ENCODE measurements around the gene ARRDC5. TPM values are rescaled to one million over a fixed set of nuclear protein-coding genes. Genes with fewer than 3 reads are reported as not detected.

Gene ARRDC5
- total RNA-seq, 1 donor from 2014 or later = not detected

DNA sequence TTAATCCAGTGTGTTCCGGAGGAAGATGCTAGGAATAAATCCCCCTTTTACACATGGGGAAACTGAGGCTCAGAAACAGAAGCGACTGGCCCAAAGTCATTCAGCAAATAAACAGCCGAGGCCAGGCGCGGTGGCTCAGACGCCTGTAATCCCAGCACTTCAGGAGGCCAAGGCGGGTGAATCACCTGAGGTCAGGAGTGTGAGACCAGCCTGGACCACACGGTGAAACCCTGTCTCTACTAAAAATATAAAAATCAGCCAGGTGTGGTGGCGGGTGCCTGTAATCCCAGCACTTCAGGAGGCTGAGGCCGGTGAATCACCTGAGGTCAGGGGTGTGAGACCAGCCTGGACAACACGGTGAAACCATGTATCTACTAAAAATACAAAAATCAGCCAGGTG, 23.7 kb downstream of the ARRDC5 start:
- H3K36me3 ChIP-seq (ENCODE audit: insufficient read depth, low read length) = no peaks in the 10 kb centered on the region
- no peak overlapping the region for H3K4me3 ChIP-seq (ENCODE audit: insufficient read depth, low read depth, low read length)
- H4K20me1 ChIP-seq (ENCODE audit: insufficient read depth, low read length) = no peaks in the 10 kb centered on the region
- TF ChIP-seq, protein P1, sequence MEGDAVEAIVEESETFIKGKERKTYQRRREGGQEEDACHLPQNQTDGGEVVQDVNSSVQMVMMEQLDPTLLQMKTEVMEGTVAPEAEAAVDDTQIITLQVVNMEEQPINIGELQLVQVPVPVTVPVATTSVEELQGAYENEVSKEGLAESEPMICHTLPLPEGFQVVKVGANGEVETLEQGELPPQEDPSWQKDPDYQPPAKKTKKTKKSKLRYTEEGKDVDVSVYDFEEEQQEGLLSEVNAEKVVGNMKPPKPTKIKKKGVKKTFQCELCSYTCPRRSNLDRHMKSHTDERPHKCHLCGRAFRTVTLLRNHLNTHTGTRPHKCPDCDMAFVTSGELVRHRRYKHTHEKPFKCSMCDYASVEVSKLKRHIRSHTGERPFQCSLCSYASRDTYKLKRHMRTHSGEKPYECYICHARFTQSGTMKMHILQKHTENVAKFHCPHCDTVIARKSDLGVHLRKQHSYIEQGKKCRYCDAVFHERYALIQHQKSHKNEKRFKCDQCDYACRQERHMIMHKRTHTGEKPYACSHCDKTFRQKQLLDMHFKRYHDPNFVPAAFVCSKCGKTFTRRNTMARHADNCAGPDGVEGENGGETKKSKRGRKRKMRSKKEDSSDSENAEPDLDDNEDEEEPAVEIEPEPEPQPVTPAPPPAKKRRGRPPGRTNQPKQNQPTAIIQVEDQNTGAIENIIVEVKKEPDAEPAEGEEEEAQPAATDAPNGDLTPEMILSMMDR (IDR thresholded peaks at IDR 0.05; ENCODE audit: insufficient read depth, low read depth, low read length) = no peak
- TF ChIP-seq EZH2 (IDR thresholded peaks at IDR 0.05; ENCODE audit: insufficient read depth, low read length) = no peak
- H3K79me2 ChIP-seq (ENCODE audit: insufficient read depth, low read length) = no peaks in the 10 kb centered on the region
- H3K9me3 ChIP-seq (ENCODE audit: insufficient read depth, low read depth, low read length) = no peaks in the 10 kb centered on the region
- H3K4me1 ChIP-seq (ENCODE audit: insufficient read depth, low read length) = peaks cover 18% of the 10 kb centered on the region
- no peak overlapping the region for H3K4me3 Mint-ChIP-seq (ENCODE audit: unreplicated experiment)
- H3K27ac Mint-ChIP-seq (ENCODE audit: unreplicated experiment) = no peak overlapping the region
- H3K4me1 Mint-ChIP-seq (ENCODE audit: low read depth, unreplicated experiment) = no peaks in the 10 kb centered on the region
- no peak overlapping the region for H3K9ac ChIP-seq (ENCODE audit: low read length)
- no peak for DNase-seq (ENCODE audit: low read depth)
- H3K27me3 ChIP-seq (ENCODE audit: insufficient read depth, low read length) = peaks cover under 1% of the 10 kb centered on the region
- no peak overlapping the region for H3K27ac ChIP-seq (ENCODE audit: low read depth, low read length)
- H2AFZ ChIP-seq (ENCODE audit: low read depth, low read length) = peak overlapping the region; percentile 96
- H3K4me2 ChIP-seq (ENCODE audit: low read length) = peak overlapping the region; percentile 43
- FAIRE-seq = no peak
- no peaks in the 10 kb centered on the region for H3K9me3 Mint-ChIP-seq (ENCODE audit: unreplicated experiment)
- peaks cover under 1% of the 10 kb centered on the region for H3K27me3 Mint-ChIP-seq (ENCODE audit: low read depth, unreplicated experiment)
- H3K36me3 Mint-ChIP-seq (ENCODE audit: low read depth, unreplicated experiment) = peaks cover 2% of the 10 kb centered on the region

DNA sequence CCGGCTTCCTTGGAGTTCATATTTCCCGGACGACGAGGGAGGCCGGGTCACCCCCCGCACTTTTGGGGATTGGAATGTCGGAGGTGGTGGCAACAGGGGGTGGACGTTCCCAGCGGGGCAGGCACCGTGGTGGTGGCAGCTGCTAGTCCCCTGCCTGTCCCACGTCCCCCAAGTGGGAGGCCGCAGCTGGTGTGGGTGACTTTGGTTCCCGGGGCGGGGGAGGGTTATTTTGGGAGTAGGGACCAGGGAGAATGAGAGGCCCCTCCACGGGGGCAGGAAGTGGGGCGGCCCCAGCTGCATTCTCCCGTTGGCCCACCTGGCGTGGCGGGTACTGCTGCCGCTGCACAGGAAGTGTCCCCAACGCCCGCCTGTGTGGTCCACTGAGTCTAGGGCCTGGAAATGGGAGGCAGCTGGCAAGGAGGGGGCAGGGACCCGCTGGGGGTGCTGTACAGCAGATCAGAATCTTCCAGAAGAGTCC, 24.2 kb downstream of the ARRDC5 start:
- peak overlapping the region; percentile 96 for H2AFZ ChIP-seq (ENCODE audit: low read depth, low read length)
- peak overlapping the region; percentile 43 for H3K4me2 ChIP-seq (ENCODE audit: low read length)
- TF ChIP-seq, protein P1 (IDR thresholded peaks at IDR 0.05; ENCODE audit: insufficient read depth, low read depth, low read length) = no peak
- TF ChIP-seq EZH2 (IDR thresholded peaks at IDR 0.05; ENCODE audit: insufficient read depth, low read length) = no peak
- no peaks in the 10 kb centered on the region for H3K36me3 ChIP-seq (ENCODE audit: insufficient read depth, low read length)
- no peak overlapping the region for H3K4me3 Mint-ChIP-seq (ENCODE audit: unreplicated experiment)
- peak overlapping the region; percentile 65 for H3K9ac ChIP-seq (ENCODE audit: low read length)
- no peak overlapping the region for H3K27ac ChIP-seq (ENCODE audit: low read depth, low read length)
- peaks cover 18% of the 10 kb centered on the region for H3K4me1 ChIP-seq (ENCODE audit: insufficient read depth, low read length)
- H3K9me3 ChIP-seq (ENCODE audit: insufficient read depth, low read depth, low read length) = no peaks in the 10 kb centered on the region
- peaks cover 3% of the 10 kb centered on the region for H3K27me3 ChIP-seq (ENCODE audit: insufficient read depth, low read length)
- H3K27ac Mint-ChIP-seq (ENCODE audit: unreplicated experiment) = no peak overlapping the region
- H4K20me1 ChIP-seq (ENCODE audit: insufficient read depth, low read length) = no peaks in the 10 kb centered on the region
- no peaks in the 10 kb centered on the region for H3K4me1 Mint-ChIP-seq (ENCODE audit: low read depth, unreplicated experiment)
- FAIRE-seq (no peak), DNase-seq (ENCODE audit: low read depth) (no peak)
- H3K9me3 Mint-ChIP-seq (ENCODE audit: unreplicated experiment) = no peaks in the 10 kb centered on the region
- peaks cover 5% of the 10 kb centered on the region for H3K36me3 Mint-ChIP-seq (ENCODE audit: low read depth, unreplicated experiment)
- no peak overlapping the region for H3K4me3 ChIP-seq (ENCODE audit: insufficient read depth, low read depth, low read length)
- H3K27me3 Mint-ChIP-seq (ENCODE audit: low read depth, unreplicated experiment) = peaks cover 6% of the 10 kb centered on the region
- H3K79me2 ChIP-seq (ENCODE audit: insufficient read depth, low read length) = no peaks in the 10 kb centered on the region

DNA sequence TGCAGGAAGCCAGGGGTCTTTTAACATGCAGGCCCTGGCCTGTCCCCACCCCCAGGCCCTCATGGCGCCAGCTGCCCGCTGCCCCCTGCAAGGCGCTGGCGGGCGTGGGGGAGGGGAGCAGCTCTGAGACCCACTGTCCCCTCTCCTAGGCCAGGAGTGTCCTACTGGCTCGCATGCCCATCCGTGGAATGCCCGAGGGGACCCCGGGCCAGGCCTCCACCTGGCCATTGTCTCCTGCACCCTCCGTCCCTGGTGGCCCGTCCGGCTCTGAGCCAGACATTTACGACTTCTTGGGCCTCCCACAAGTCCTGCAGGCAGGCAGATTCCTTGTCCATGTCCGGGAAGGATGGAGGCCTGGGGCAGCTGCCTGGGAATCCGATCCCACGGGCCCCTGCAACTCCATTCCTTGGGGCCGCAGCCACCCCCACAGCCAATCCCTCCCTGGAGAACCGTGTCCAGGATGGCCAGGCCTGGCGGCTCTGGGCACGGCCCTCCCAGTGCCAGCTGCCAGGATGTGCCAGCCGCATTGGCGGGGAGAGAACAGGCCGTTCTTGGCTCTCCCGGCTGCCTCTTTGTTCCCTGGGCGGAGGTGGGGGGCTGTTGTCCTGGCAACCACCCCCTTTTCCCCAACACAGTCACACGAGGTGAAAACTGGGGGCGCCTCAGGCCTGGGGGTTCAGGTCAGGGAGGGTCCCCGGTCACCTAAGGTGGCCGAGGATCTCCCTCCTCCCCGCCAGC, 24.8 kb downstream of the ARRDC5 start:
- no peaks in the 10 kb centered on the region for H3K9me3 Mint-ChIP-seq (ENCODE audit: unreplicated experiment)
- H3K9ac ChIP-seq (ENCODE audit: low read length) = peak overlapping the region; percentile 65
- no peak for DNase-seq (ENCODE audit: low read depth)

More for the DNA sequence above, 24.8 kb downstream of the ARRDC5 start:
- peaks cover 6% of the 10 kb centered on the region for H3K27me3 Mint-ChIP-seq (ENCODE audit: low read depth, unreplicated experiment)
- peaks cover 18% of the 10 kb centered on the region for H3K4me1 ChIP-seq (ENCODE audit: insufficient read depth, low read length)
- no peaks in the 10 kb centered on the region for H3K4me1 Mint-ChIP-seq (ENCODE audit: low read depth, unreplicated experiment)
- TF ChIP-seq, protein P1 (IDR thresholded peaks at IDR 0.05; ENCODE audit: insufficient read depth, low read depth, low read length) = no peak
- TF ChIP-seq EZH2 (IDR thresholded peaks at IDR 0.05; ENCODE audit: insufficient read depth, low read length) = no peak
- peaks cover 3% of the 10 kb centered on the region for H3K27me3 ChIP-seq (ENCODE audit: insufficient read depth, low read length)
- no peak overlapping the region for H3K27ac ChIP-seq (ENCODE audit: low read depth, low read length)
- no peak overlapping the region for H3K27ac Mint-ChIP-seq (ENCODE audit: unreplicated experiment)
- FAIRE-seq = no peak
- no peaks in the 10 kb centered on the region for H3K9me3 ChIP-seq (ENCODE audit: insufficient read depth, low read depth, low read length)
- no peak overlapping the region for H3K4me3 Mint-ChIP-seq (ENCODE audit: unreplicated experiment)
- no peak overlapping the region for H3K4me3 ChIP-seq (ENCODE audit: insufficient read depth, low read depth, low read length)
- no peaks in the 10 kb centered on the region for H4K20me1 ChIP-seq (ENCODE audit: insufficient read depth, low read length)
- peak overlapping the region; percentile 43 for H3K4me2 ChIP-seq (ENCODE audit: low read length)
- no peaks in the 10 kb centered on the region for H3K36me3 ChIP-seq (ENCODE audit: insufficient read depth, low read length)
- no peaks in the 10 kb centered on the region for H3K79me2 ChIP-seq (ENCODE audit: insufficient read depth, low read length)
- H3K36me3 Mint-ChIP-seq (ENCODE audit: low read depth, unreplicated experiment) = peaks cover 5% of the 10 kb centered on the region
- peak overlapping the region; percentile 96 for H2AFZ ChIP-seq (ENCODE audit: low read depth, low read length)

Measured in astrocyte (in vitro differentiated cells and primary cell).